ENCODE measurements around the gene TNFAIP6. TPM values are rescaled to one million over a fixed set of nuclear protein-coding genes. Genes with fewer than 3 reads are reported as not detected.

Gene TNFAIP6
- total RNA-seq, 1 experiment from 2014 or later: 0.11 TPM

DNA sequence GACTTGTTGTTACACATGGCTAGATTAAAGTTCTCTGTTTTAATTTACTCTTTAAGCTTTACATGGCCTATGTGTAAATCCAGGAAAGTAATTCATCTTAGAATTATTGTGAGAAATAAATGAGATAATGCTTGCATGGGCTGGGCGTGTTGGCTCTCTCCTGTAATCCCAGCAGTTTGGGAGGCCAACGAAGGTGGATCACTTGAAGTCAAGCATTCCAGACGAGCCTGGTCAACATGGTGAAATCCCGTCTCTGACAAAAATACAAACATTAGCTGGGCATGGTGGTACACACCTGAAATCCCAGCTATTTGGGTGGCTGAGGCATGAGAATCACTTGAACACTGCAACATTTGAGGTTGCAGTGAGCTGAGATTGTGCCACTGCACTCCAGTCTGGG lies 48.0 kb downstream of the TNFAIP6 start:
- ChIA-PET POLR2A (interaction anchor here (0.6 kb wide), 1 partner anchor 49 kb away, joined by 3 read pairs; no protein-coding TSS in a partner anchor), CTCF (interaction anchor here (0.5 to 0.7 kb wide), 2 partner anchors 109 to 117 kb away, joined by 3 read pairs; no protein-coding TSS in a partner anchor)
- Mint-ChIP-seq H3K27ac (no peak overlapping the region), H3K27me3 (ENCODE audit: low read depth) (no peaks in the 10 kb centered on the region; the same call in 1 of the 2 replicates), H3K9me3 (peaks cover 4% of the 10 kb centered on the region), H3K4me1 (peaks cover 7% of the 10 kb centered on the region), H3K36me3 (peaks cover 4% of the 10 kb centered on the region), H3K4me3 (no peak overlapping the region)
- DNase-seq (ENCODE audit: low spot score) (no peak), ATAC-seq (no peak)
- TF ChIP-seq FOXK1 (CRISPR knock-in tag; IDR thresholded peaks at IDR 0.05) (no peak), TCF7 (CRISPR knock-in tag; IDR thresholded peaks at IDR 0.05; ENCODE audit: low read depth) (no peak)
- TF ChIP-seq, protein P1, sequence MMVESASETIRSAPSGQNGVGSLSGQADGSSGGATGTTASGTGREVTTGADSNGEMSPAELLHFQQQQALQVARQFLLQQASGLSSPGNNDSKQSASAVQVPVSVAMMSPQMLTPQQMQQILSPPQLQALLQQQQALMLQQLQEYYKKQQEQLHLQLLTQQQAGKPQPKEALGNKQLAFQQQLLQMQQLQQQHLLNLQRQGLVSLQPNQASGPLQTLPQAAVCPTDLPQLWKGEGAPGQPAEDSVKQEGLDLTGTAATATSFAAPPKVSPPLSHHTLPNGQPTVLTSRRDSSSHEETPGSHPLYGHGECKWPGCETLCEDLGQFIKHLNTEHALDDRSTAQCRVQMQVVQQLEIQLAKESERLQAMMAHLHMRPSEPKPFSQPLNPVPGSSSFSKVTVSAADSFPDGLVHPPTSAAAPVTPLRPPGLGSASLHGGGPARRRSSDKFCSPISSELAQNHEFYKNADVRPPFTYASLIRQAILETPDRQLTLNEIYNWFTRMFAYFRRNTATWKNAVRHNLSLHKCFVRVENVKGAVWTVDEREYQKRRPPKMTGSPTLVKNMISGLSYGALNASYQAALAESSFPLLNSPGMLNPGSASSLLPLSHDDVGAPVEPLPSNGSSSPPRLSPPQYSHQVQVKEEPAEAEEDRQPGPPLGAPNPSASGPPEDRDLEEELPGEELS (CRISPR knock-in tag; IDR thresholded peaks at IDR 0.05): no peak
- TF ChIP-seq, protein P2, sequence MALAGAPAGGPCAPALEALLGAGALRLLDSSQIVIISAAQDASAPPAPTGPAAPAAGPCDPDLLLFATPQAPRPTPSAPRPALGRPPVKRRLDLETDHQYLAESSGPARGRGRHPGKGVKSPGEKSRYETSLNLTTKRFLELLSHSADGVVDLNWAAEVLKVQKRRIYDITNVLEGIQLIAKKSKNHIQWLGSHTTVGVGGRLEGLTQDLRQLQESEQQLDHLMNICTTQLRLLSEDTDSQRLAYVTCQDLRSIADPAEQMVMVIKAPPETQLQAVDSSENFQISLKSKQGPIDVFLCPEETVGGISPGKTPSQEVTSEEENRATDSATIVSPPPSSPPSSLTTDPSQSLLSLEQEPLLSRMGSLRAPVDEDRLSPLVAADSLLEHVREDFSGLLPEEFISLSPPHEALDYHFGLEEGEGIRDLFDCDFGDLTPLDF (CRISPR knock-in tag; IDR thresholded peaks at IDR 0.05): no peak
- TF ChIP-seq, protein P3, sequence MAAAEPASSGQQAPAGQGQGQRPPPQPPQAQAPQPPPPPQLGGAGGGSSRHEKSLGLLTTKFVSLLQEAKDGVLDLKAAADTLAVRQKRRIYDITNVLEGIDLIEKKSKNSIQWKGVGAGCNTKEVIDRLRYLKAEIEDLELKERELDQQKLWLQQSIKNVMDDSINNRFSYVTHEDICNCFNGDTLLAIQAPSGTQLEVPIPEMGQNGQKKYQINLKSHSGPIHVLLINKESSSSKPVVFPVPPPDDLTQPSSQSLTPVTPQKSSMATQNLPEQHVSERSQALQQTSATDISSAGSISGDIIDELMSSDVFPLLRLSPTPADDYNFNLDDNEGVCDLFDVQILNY (CRISPR knock-in tag; IDR thresholded peaks at IDR 0.05): no peak
- TF ChIP-seq, protein P4, sequence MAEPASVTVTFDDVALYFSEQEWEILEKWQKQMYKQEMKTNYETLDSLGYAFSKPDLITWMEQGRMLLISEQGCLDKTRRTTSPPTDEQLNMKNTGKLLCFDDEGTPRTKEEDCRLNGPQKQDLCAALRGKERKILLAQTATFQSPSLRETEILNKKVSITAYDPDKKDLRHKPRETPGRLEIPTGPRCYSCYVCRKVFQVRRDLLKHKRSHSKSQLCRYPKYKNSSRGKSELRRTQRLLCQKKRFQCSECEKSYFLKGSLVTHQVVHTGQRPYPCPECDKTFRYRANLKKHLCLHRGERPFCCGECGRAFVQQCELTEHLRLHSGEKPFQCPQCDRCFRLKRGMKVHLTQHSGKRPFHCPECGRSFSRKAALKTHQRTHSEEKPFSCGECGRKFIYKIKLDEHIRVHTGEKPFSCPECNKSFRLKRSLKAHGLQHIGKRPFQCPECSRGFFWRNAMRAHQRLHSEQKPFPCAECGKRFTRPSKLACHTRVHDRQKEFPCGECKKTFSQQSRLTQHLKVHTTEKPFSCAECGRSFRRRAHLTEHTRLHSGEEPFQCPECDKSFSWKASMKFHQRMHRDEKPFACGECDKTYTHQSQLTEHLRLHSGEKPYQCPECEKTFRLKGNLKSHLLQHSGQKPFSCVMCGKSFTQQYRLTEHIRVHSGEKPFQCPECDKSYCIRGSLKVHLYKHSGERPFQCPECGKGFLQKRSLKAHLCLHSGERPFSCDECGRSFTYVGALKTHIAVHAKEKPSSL (CRISPR knock-in tag; conservative IDR thresholded peaks at IDR 0.05): no peak
- TF ChIP-seq, protein P5, sequence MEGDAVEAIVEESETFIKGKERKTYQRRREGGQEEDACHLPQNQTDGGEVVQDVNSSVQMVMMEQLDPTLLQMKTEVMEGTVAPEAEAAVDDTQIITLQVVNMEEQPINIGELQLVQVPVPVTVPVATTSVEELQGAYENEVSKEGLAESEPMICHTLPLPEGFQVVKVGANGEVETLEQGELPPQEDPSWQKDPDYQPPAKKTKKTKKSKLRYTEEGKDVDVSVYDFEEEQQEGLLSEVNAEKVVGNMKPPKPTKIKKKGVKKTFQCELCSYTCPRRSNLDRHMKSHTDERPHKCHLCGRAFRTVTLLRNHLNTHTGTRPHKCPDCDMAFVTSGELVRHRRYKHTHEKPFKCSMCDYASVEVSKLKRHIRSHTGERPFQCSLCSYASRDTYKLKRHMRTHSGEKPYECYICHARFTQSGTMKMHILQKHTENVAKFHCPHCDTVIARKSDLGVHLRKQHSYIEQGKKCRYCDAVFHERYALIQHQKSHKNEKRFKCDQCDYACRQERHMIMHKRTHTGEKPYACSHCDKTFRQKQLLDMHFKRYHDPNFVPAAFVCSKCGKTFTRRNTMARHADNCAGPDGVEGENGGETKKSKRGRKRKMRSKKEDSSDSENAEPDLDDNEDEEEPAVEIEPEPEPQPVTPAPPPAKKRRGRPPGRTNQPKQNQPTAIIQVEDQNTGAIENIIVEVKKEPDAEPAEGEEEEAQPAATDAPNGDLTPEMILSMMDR (IDR thresholded peaks at IDR 0.05): no peak

DNA sequence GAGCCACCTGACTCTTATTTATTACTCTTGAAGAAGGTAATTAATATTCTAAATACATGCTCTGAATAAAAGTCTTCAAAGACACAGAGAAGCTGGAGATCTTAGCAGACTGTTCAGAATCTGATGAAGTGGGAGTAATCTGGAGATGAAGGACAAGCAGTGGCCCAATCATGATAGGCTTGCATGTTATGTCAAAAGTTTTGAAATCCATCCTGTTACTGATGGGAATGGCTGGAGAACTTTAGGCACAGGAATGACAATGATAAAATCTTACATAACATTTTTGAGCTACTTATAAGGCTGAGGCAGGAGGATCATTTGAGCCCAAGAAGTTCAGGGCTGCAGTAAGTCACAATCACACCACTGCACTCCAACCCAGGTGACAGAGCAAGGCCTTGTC lies 49.9 kb downstream of the TNFAIP6 start:
- ChIA-PET POLR2A (no interaction called here), CTCF (no interaction called here)
- Mint-ChIP-seq H3K27me3 (ENCODE audit: low read depth) (no peaks in the 10 kb centered on the region; the same call in 1 of the 2 replicates), H3K27ac (no peak overlapping the region), H3K4me3 (no peak overlapping the region), H3K4me1 (peaks cover 16% of the 10 kb centered on the region), H3K9me3 (peaks cover 4% of the 10 kb centered on the region), H3K36me3 (peaks cover 20% of the 10 kb centered on the region)
- ATAC-seq (no peak), DNase-seq (ENCODE audit: low spot score) (no peak)
- TF ChIP-seq, protein P6, sequence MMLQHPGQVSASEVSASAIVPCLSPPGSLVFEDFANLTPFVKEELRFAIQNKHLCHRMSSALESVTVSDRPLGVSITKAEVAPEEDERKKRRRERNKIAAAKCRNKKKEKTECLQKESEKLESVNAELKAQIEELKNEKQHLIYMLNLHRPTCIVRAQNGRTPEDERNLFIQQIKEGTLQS (CRISPR knock-in tag; conservative IDR thresholded peaks at IDR 0.05): no peak
- TF ChIP-seq ZNF138 (CRISPR knock-in tag; conservative IDR thresholded peaks at IDR 0.05): no peak
- no peak for TF ChIP-seq SP1 (CRISPR knock-in tag; conservative IDR thresholded peaks at IDR 0.05)
- TF ChIP-seq NR3C1 (CRISPR knock-in tag; conservative IDR thresholded peaks at IDR 0.05; ENCODE audit: low read depth): no peak
- no peak for TF ChIP-seq SMAD4 (CRISPR knock-in tag; IDR thresholded peaks at IDR 0.05)
- TF ChIP-seq SOX15 (CRISPR knock-in tag; IDR thresholded peaks at IDR 0.05): no peak
- no peak for TF ChIP-seq RELA (CRISPR knock-in tag; IDR thresholded peaks at IDR 0.05; ENCODE audit: borderline replicate concordance)
- no peak for TF ChIP-seq TEAD1 (CRISPR knock-in tag; IDR thresholded peaks at IDR 0.05)
- TF ChIP-seq, protein P7, sequence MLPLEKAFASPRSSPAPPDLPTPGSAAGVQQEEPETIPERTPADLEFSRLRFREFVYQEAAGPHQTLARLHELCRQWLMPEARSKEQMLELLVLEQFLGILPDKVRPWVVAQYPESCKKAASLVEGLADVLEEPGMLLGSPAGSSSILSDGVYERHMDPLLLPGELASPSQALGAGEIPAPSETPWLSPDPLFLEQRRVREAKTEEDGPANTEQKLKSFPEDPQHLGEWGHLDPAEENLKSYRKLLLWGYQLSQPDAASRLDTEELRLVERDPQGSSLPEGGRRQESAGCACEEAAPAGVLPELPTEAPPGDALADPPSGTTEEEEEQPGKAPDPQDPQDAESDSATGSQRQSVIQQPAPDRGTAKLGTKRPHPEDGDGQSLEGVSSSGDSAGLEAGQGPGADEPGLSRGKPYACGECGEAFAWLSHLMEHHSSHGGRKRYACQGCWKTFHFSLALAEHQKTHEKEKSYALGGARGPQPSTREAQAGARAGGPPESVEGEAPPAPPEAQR (CRISPR knock-in tag; IDR thresholded peaks at IDR 0.05): no peak
- TF ChIP-seq TCF7 (CRISPR knock-in tag; IDR thresholded peaks at IDR 0.05; ENCODE audit: low read depth): no peak

All from WTC11 (cell line).